HG03469 (cell line): ENCODE measurements around the gene SYNC.
"Not testable (repeated sequence)": the region's sequence is repeated elsewhere in the genome, so short reads cannot be mapped to it uniquely, and the experiment has no call there.

Experiments
- ATAC-seq: cut with Tn5 transposase; IDR thresholded peaks from one replicate; pipeline ENCODE4 v1.9.1; 2021; ENCODE audit warnings: mild to moderate bottlenecking, moderate library complexity, moderate number of reproducible peaks; ENCODE audit not compliant: unreplicated experiment

SYNC gene

GRCh38 chr1:32695098-32695904 is 7.3 kb downstream of the SYNC start:
- no peak for ATAC-seq

- ATAC-seq, result no peak
Measured at GRCh38 chr1:32693455-32694174, 9.0 kb downstream of the SYNC start.

GRCh38 chr1:32686387-32686786 is 16.2 kb downstream of the SYNC start:
- no peak for ATAC-seq

- ATAC-seq, result no peak
Measured at GRCh38 chr1:32685498-32685897, 17.1 kb downstream of the SYNC start.

GRCh38 chr1:32684167-32684811 is 18.3 kb downstream of the SYNC start:
- ATAC-seq, result no peak

GRCh38 chr1:32683397-32683796 is 19.2 kb downstream of the SYNC start:
- ATAC-seq, result no peak

- no peak for ATAC-seq
Measured at GRCh38 chr1:32681999-32682398, 20.6 kb downstream of the SYNC start.

- ATAC-seq, result no peak
Measured at GRCh38 chr1:32681509-32681908, 21.1 kb downstream of the SYNC start.

GRCh38 chr1:32680642-32681041 is 21.9 kb downstream of the SYNC start:
- ATAC-seq, result no peak

GRCh38 chr1:32679993-32680392 is 22.6 kb downstream of the SYNC start:
- ATAC-seq, result not testable (repeated sequence)

- ATAC-seq, result no peak
Measured at GRCh38 chr1:32676945-32677344, 25.6 kb downstream of the SYNC start.

GRCh38 chr1:32668716-32669115 is 33.9 kb downstream of the SYNC start:
- not testable (repeated sequence) for ATAC-seq

GRCh38 chr1:32666901-32667566 is 35.5 kb downstream of the SYNC start:
- no peak for ATAC-seq

GRCh38 chr1:32665915-32666314 is 36.7 kb downstream of the SYNC start:
- no peak for ATAC-seq

- ATAC-seq, result no peak
Measured at GRCh38 chr1:32659581-32659980, 43.0 kb downstream of the SYNC start.

GRCh38 chr1:32652244-32652962 is 50.2 kb downstream of the SYNC start:
- no peak for ATAC-seq

- ATAC-seq, result peak; percentile 1
Measured at GRCh38 chr1:32651461-32652073, 51.0 kb downstream of the SYNC start.

GRCh38 chr1:32650752-32651460 is 51.7 kb downstream of the SYNC start, which contains the start of gene RBBP4:
TSS of gene RBBP4 (plus strand) at chr1:32651208. CDS start at chr1:32651307, 99 bp downstream.
- peak; percentile 66 for ATAC-seq

GRCh38 chr1:32650248-32650751 is 52.3 kb downstream of the SYNC start, which contains the start of gene ZBTB8OS:
TSS of gene ZBTB8OS (minus strand) at chr1:32650550. CDS start at chr1:32650529, 21 bp downstream.
- ATAC-seq, result peak; percentile 43
